ENCODE results near the gene SRSF6. TPM values are rescaled to one million over a fixed set of nuclear protein-coding genes. Genes with fewer than 3 reads are reported as not detected.

SRSF6 gene
- total RNA-seq, 1 experiment from 2014 or later: 159 TPM

DNA sequence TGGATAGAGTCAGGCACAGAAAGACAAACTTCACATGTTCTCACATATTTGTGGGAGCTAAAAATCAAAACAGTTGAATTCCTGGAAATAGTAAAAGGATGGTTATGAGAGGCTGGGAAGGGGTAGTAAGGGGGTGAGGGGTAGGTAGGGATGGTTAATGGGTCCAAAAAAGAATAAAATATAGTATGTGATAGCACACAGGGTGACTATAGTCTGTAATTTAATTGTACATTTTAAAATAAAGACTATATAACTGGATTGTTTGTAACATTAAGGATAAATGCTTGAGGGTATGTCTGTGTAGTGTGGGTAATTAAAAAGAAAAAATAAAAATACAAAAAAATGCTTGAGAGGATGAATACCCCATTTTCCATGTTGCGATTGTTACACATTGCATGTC lies 9.9 kb downstream of the SRSF6 start:
- intact Hi-C loops (cut with micrococcal nuclease; ENCODE audit: unreplicated experiment): no loop called here
- Histone ChIP-seq H3K4me1 (ENCODE audit: control insufficient read depth, insufficient read depth, low read length) (no peaks in the 10 kb centered on the region; the same call in 1 of the 2 replicates), H3K27ac (ENCODE audit: low read length) (no peak overlapping the region), H3K4me3 (ENCODE audit: low read depth in 2 of 2, low read length in 2 of 2) (no peak overlapping the region), H3K27me3 (ENCODE audit: control insufficient read depth, insufficient read depth, low read length) (no peaks in the 10 kb centered on the region), H3K36me3 (ENCODE audit: control insufficient read depth, insufficient read depth, low read length) (peaks cover 21% of the 10 kb centered on the region), H3K9me3 (ENCODE audit: control insufficient read depth, insufficient read depth, low read depth, low read length) (no peaks in the 10 kb centered on the region)
- ChIA-PET POLR2A (no interaction called here), CTCF (no interaction called here)
- in situ Hi-C loops (cut with HindIII; ENCODE audit: low pct_unique_long_range_greater_than_20kb, low sequenced_read_pairs): no loop called here
- no peak for TF ChIP-seq TCF7L2 (IDR thresholded peaks at IDR 0.05; ENCODE audit: low read depth, low read length)
- DNase-seq (ENCODE audit: low read depth, low spot score) (no peak), ATAC-seq (no peak)
- no TSS peak for BruUV-seq (replicated peaks)

GRCh38 chr20:43472671-43473380 lies 15.1 kb downstream of the SRSF6 start:
- ChIA-PET POLR2A (no interaction called here), CTCF (no interaction called here)
- H3K4me1 ChIP-seq (ENCODE audit: control insufficient read depth, insufficient read depth, low read length): no peaks in the 10 kb centered on the region
- in situ Hi-C loops (cut with HindIII; ENCODE audit: low pct_unique_long_range_greater_than_20kb, low sequenced_read_pairs) (no loop called here), intact Hi-C loops (cut with micrococcal nuclease; ENCODE audit: unreplicated experiment) (no loop called here)
- no peak overlapping the region for H3K27ac ChIP-seq (ENCODE audit: low read length)
- no peak overlapping the region for H3K4me3 ChIP-seq (ENCODE audit: low read depth in 2 of 2, low read length in 2 of 2)
- ATAC-seq (peak; percentile 21; the same call in 1 of the 2 replicates), DNase-seq (ENCODE audit: low read depth, low spot score) (no peak)
- no peak for TF ChIP-seq SIN3A (IDR thresholded peaks at IDR 0.05; ENCODE audit: borderline replicate concordance, insufficient read depth, low read depth, low read length)
- TF ChIP-seq, protein P1, sequence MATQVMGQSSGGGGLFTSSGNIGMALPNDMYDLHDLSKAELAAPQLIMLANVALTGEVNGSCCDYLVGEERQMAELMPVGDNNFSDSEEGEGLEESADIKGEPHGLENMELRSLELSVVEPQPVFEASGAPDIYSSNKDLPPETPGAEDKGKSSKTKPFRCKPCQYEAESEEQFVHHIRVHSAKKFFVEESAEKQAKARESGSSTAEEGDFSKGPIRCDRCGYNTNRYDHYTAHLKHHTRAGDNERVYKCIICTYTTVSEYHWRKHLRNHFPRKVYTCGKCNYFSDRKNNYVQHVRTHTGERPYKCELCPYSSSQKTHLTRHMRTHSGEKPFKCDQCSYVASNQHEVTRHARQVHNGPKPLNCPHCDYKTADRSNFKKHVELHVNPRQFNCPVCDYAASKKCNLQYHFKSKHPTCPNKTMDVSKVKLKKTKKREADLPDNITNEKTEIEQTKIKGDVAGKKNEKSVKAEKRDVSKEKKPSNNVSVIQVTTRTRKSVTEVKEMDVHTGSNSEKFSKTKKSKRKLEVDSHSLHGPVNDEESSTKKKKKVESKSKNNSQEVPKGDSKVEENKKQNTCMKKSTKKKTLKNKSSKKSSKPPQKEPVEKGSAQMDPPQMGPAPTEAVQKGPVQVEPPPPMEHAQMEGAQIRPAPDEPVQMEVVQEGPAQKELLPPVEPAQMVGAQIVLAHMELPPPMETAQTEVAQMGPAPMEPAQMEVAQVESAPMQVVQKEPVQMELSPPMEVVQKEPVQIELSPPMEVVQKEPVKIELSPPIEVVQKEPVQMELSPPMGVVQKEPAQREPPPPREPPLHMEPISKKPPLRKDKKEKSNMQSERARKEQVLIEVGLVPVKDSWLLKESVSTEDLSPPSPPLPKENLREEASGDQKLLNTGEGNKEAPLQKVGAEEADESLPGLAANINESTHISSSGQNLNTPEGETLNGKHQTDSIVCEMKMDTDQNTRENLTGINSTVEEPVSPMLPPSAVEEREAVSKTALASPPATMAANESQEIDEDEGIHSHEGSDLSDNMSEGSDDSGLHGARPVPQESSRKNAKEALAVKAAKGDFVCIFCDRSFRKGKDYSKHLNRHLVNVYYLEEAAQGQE (IDR thresholded peaks at IDR 0.05; ENCODE audit: insufficient read depth in 1 of 2, low read depth in 2 of 2, low read length in 1 of 2): no peak
- no peak for TF ChIP-seq CTCF (IDR thresholded peaks at IDR 0.05)
- no peak for TF ChIP-seq TCF7L2 (IDR thresholded peaks at IDR 0.05; ENCODE audit: low read depth, low read length)
- TF ChIP-seq POLR2AphosphoS5 (IDR thresholded peaks at IDR 0.05; ENCODE audit: low read depth, low read length): no peak
- BruUV-seq (replicated peaks): no TSS peak
- no peaks in the 10 kb centered on the region for H3K27me3 ChIP-seq (ENCODE audit: control insufficient read depth, insufficient read depth, low read length)
- H3K36me3 ChIP-seq (ENCODE audit: control insufficient read depth, insufficient read depth, low read length): no peaks in the 10 kb centered on the region
- H3K9me3 ChIP-seq (ENCODE audit: control insufficient read depth, insufficient read depth, low read depth, low read length): no peaks in the 10 kb centered on the region

DNA sequence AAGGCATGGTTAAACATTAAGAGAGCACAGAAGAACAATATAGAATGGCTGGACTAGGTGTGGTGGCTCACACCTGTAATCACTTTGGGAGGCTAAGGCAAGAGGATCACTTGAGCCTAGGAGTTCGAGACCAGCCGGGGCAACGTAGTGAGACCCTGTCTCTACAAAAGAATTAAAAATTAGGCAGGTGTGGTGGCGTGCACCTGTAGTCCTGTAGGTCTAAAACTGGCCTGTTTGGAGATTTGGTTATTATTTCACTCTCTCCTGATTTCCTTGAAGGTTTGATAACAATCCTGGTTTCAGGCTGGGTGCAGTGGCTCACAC lies 15.6 kb downstream of the SRSF6 start:
- POLR2A ChIA-PET: no interaction called here
- intact Hi-C loops (cut with micrococcal nuclease; ENCODE audit: unreplicated experiment): no loop called here
- no peaks in the 10 kb centered on the region for H3K9me3 ChIP-seq (ENCODE audit: control insufficient read depth, insufficient read depth, low read depth, low read length)
- no peak overlapping the region for H3K4me3 ChIP-seq (ENCODE audit: low read depth in 2 of 2, low read length in 2 of 2)
- H3K27me3 ChIP-seq (ENCODE audit: control insufficient read depth, insufficient read depth, low read length): no peaks in the 10 kb centered on the region
- no peaks in the 10 kb centered on the region for H3K4me1 ChIP-seq (ENCODE audit: control insufficient read depth, insufficient read depth, low read length)
- DNase-seq (ENCODE audit: low read depth, low spot score) (no peak), ATAC-seq (no peak)
- BruUV-seq (replicated peaks): no TSS peak
- CTCF ChIA-PET: no interaction called here
- no peak for TF ChIP-seq POLR2AphosphoS5 (IDR thresholded peaks at IDR 0.05; ENCODE audit: low read depth, low read length)
- TF ChIP-seq TCF7L2 (IDR thresholded peaks at IDR 0.05; ENCODE audit: low read depth, low read length): no peak
- TF ChIP-seq CTCF (IDR thresholded peaks at IDR 0.05): no peak
- TF ChIP-seq, protein P1 (IDR thresholded peaks at IDR 0.05; ENCODE audit: insufficient read depth in 1 of 2, low read depth in 2 of 2, low read length in 1 of 2): no peak
- no peak for TF ChIP-seq SIN3A (IDR thresholded peaks at IDR 0.05; ENCODE audit: borderline replicate concordance, insufficient read depth, low read depth, low read length)
- H3K27ac ChIP-seq (ENCODE audit: low read length): no peak overlapping the region
- in situ Hi-C loops (cut with HindIII; ENCODE audit: low pct_unique_long_range_greater_than_20kb, low sequenced_read_pairs): no loop called here
- H3K36me3 ChIP-seq (ENCODE audit: control insufficient read depth, insufficient read depth, low read length): no peaks in the 10 kb centered on the region

All from Panc1 (cell line).